Measurements from ENCODE around the gene NEDD8. TPM values are rescaled to one million over a fixed set of nuclear protein-coding genes. Genes with fewer than 3 reads are reported as not detected.

NEDD8 gene
- total and polyA plus RNA-seq, 8 donors: 85.4 to 244 (median 166) TPM; not detected in 1

DNA sequence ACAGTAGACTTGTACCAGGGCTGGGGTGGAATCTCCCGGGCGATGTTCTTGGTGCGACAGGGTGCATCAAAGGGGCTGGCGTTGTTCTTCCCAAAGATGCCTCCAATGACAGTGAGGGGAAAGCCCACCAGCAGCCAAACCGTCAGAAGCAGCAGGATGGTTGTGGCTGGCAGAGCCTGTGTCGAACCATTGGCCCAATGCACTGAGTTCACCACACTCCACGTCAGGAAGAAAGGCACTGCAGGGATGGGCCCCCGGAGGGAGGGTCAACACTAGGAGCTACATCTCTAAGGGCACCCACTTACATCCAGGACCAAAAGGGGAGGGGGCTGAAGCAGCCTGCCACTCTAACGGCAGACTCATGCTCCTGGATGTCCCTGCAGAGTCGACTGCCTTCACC, 41.8 kb downstream of the NEDD8 start:
- peaks cover 16 to 58% (median 50%) of the 10 kb centered on the region in 4 donors for H3K36me3 ChIP-seq
- no peaks in the 10 kb centered on the region for H3K9me3 ChIP-seq
- peaks cover 25 to 65% (median 49%) of the 10 kb centered on the region in 4 donors for H3K4me1 ChIP-seq
- TF ChIP-seq POLR2AphosphoS5 (IDR thresholded peaks at IDR 0.05) (no peak), EP300 (IDR thresholded peaks at IDR 0.05) (no peak), POLR2A (IDR thresholded peaks at IDR 0.05) (no peak)
- TF ChIP-seq, protein P1, sequence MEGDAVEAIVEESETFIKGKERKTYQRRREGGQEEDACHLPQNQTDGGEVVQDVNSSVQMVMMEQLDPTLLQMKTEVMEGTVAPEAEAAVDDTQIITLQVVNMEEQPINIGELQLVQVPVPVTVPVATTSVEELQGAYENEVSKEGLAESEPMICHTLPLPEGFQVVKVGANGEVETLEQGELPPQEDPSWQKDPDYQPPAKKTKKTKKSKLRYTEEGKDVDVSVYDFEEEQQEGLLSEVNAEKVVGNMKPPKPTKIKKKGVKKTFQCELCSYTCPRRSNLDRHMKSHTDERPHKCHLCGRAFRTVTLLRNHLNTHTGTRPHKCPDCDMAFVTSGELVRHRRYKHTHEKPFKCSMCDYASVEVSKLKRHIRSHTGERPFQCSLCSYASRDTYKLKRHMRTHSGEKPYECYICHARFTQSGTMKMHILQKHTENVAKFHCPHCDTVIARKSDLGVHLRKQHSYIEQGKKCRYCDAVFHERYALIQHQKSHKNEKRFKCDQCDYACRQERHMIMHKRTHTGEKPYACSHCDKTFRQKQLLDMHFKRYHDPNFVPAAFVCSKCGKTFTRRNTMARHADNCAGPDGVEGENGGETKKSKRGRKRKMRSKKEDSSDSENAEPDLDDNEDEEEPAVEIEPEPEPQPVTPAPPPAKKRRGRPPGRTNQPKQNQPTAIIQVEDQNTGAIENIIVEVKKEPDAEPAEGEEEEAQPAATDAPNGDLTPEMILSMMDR (IDR thresholded peaks at IDR 0.05): no peak
- no peaks in the 10 kb centered on the region for H3K27me3 ChIP-seq
- 79 to 92% (median 90%) methylated on average over 10 of the region's 10 CpGs for WGBS, 5 donors
- no peak overlapping the region for H3K4me3 ChIP-seq
- intact Hi-C loops (cut with DNase I; ENCODE audit: low total_unique reads): no loop called here
- DNase-seq: no peak
- H3K27ac ChIP-seq: no peak overlapping the region

DNA sequence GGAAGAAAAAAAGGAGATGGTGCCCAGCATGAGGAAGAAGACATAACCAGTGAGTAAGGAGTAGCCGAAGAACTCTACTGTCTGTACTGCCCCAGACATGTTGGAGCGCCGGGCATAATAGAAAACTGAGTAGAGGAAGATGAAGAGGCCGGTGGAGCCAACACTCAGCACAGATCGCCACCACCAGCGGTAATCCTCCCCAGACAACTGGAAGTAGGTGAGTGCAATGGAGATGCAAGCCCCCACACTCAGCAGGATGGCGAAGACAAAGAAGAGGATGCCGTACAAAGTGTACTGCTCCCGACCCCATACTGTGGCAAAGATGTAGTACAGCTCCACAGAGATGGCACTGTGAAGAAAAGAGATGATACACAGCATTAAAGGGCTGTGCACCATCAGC, 42.7 kb downstream of the NEDD8 start:
- Histone ChIP-seq H3K36me3 (peaks cover 23 to 67% (median 60%) of the 10 kb centered on the region in 4 donors), H3K27me3 (no peaks in the 10 kb centered on the region), H3K4me1 (peaks cover 20 to 60% (median 42%) of the 10 kb centered on the region in 4 donors), H3K27ac (peak overlapping the region in 3 of 5 donors; percentile 39 to 87 (median 86)), H3K4me3 (no peak overlapping the region), H3K9me3 (no peaks in the 10 kb centered on the region)
- WGBS, 5 donors: 94 to 95% (median 94%) methylated on average over 9 of the region's 9 CpGs
- no peak for DNase-seq
- TF ChIP-seq POLR2A (IDR thresholded peaks at IDR 0.05): no peak
- TF ChIP-seq POLR2AphosphoS5 (IDR thresholded peaks at IDR 0.05): no peak
- TF ChIP-seq EP300 (IDR thresholded peaks at IDR 0.05): no peak
- TF ChIP-seq, protein P1 (IDR thresholded peaks at IDR 0.05): no peak
- intact Hi-C loops (cut with DNase I; ENCODE audit: low total_unique reads): no loop called here

DNA sequence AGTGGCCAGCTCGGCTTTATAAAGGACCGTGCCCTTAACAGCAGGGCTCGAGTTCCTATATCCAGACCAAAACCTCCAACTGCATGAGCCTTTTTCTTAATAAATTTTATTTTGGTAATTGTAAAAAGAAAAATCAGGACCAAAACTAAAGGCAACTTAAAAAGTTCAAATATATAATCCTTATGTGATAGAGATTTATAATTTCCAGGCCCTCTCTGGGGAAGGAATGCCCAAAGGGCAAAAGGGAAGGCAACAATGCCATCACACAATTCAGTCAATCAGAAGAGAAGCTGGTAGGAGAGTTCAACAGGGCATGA, 43.1 kb downstream of the NEDD8 start:
- Histone ChIP-seq H3K4me3 (peak overlapping the region in 3 of 4 donors; percentile 69 to 96 (median 87)), H3K27ac (peak overlapping the region in 4 of 5 donors; percentile 39 to 87 (median 84)), H3K4me1 (peaks cover 16 to 56% (median 38%) of the 10 kb centered on the region in 4 donors), H3K9me3 (no peaks in the 10 kb centered on the region), H3K36me3 (peaks cover 28 to 72% (median 64%) of the 10 kb centered on the region in 4 donors), H3K27me3 (no peaks in the 10 kb centered on the region)
- no peak for DNase-seq
- intact Hi-C loops (cut with DNase I; ENCODE audit: low total_unique reads): no loop called here
- TF ChIP-seq, protein P1 (IDR thresholded peaks at IDR 0.05): no peak
- TF ChIP-seq EP300 (IDR thresholded peaks at IDR 0.05): no peak
- no peak for TF ChIP-seq POLR2AphosphoS5 (IDR thresholded peaks at IDR 0.05)
- TF ChIP-seq POLR2A (IDR thresholded peaks at IDR 0.05): no peak
- 0 to 4% (median 1%) methylated on average over 3 of the region's 3 CpGs for WGBS, 5 donors

DNA sequence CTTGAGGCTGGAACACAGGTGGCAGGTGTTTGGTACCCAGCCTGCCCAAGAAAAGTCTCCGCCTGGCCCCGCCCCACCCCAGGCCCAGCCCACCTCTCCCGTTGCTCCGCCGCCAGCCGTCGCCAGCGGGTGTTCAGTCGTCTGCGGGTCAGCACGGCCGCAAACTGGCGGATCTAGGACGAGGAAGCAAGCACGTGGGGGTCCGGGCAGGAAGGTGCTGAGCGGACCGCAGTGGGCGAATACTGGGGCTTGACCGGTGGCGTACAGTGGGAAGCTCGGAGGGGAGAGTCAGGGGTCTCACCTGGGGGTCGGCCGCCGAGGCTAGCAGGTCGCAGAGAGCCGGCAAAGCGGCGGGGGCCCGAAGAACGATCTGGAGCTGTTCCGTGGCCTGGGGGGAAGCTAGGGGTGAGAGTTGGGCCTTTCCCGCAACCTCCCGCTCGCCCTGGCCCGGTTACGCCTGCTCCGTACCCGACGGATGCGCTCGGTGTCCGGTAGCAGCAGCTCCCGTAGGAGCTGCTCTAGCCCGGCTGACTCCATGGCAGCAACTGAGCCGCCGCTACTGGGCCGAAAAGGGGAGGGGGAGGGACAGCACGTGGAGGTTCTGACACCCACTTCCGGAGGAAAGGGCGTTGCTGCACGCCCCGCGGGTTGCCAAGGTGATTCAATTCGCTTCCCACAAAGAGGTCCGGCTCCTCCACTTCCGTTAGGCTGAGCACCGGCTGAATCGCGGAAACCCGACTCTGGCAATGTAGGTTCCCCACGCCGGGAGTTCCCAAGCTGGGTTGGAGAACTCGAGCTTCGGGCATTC, 43.7 kb downstream of the NEDD8 start, which contains the start of gene IPO4:
TSS of gene IPO4 (minus strand) at position 566 of the 808 bp plus-strand sequence. CDS start at position 537, 29 bp downstream.
- peak within 1 kb of the TSS; percentile 68 to 87 (median 83) for H3K27ac ChIP-seq
- peak; percentile 95 to 98 for DNase-seq
- WGBS, 5 donors: 0 to 1% (median 1%) methylated on average over 37 to 65 of the region's 65 CpGs
- peaks cover 13 to 52% (median 34%) of the 10 kb centered on the region in 4 donors for H3K4me1 ChIP-seq
- TF ChIP-seq POLR2AphosphoS5 (IDR thresholded peaks at IDR 0.05) (peak; percentile 50 to 94 (median 86)), EP300 (IDR thresholded peaks at IDR 0.05) (peak; percentile 31), POLR2A (IDR thresholded peaks at IDR 0.05) (no peak)
- TF ChIP-seq, protein P1 (IDR thresholded peaks at IDR 0.05): peak in 1 of 7 experiments; percentile 12
- intact Hi-C loops (cut with DNase I; ENCODE audit: low total_unique reads): no loop called here
- no peaks in the 10 kb centered on the region for H3K27me3 ChIP-seq
- no peaks in the 10 kb centered on the region for H3K9me3 ChIP-seq
- H3K36me3 ChIP-seq: peaks cover 33 to 77% (median 70%) of the 10 kb centered on the region in 4 donors
- H3K4me3 ChIP-seq: peak within 1 kb of the TSS; percentile 69 to 96 (median 78)
